Neural progenitor cell (in vitro differentiated cells): ENCODE measurements around the gene PWWP2B. TPM values are rescaled to one million over a fixed set of nuclear protein-coding genes. Genes with fewer than 3 reads are reported as not detected.

Experiments
- DNase-seq: peaks from one replicate; pipeline ENCODE4 v3.0.0-alpha.2; 2016; ENCODE audit warnings: low spot score
- H2AFZ ChIP-seq: fragments of 200-600 bp; sonication (generic); replicated peaks from 2 replicates; pipeline ENCODE4 v1.6.1; 2016; ENCODE audit warnings: antibody characterized with exemption
- H3F3A ChIP-seq: fragments of 200-600 bp; sonication (generic); 2 replicates; pipeline ENCODE4 v1.6.1; 2016; ENCODE audit warnings: antibody characterized with exemption, low read depth
- H3K27ac ChIP-seq: fragments of 200-600 bp; sonication (generic); 2 replicates; pipeline ENCODE4 v1.5.1; 2016; ENCODE audit warnings: mild to moderate bottlenecking
- H3K27me3 ChIP-seq: fragments of 200-600 bp; sonication (generic); 2 replicates; pipeline ENCODE4 v1.6.1; 2016; ENCODE audit warnings: mild to moderate bottlenecking, moderate library complexity
- H3K36me3 ChIP-seq: fragments of 200-600 bp; sonication (generic); 2 replicates; pipeline ENCODE4 v1.5.1; 2016
- H3K4me1 ChIP-seq: fragments of 200-600 bp; sonication (generic); 2 replicates; pipeline ENCODE4 v1.6.1; 2016; ENCODE audit warnings: mixed run types
- H3K4me2 ChIP-seq: fragments of 200-600 bp; sonication (generic); 2 replicates; pipeline ENCODE4 v1.6.1; 2016
- H3K4me3 ChIP-seq: fragments of 200-600 bp; sonication (generic); 2 replicates; pipeline ENCODE4 v1.5.1; 2016
- H3K79me2 ChIP-seq: fragments of 200-600 bp; sonication (generic); 2 replicates; pipeline ENCODE4 v1.6.1; 2016; ENCODE audit warnings: low read depth
- H3K9ac ChIP-seq: fragments of 200-600 bp; sonication (generic); 2 replicates; pipeline ENCODE4 v1.6.1; 2016
- H3K9me3 ChIP-seq: fragments of 200-600 bp; sonication (generic); 2 replicates; pipeline ENCODE4 v1.5.1; 2016; ENCODE audit warnings: low read depth
- H4K20me1 ChIP-seq: fragments of 200-600 bp; sonication (generic); 2 replicates; pipeline ENCODE4 v1.6.1; 2016; ENCODE audit warnings: low read depth
- H3K27ac Mint-ChIP-seq: 3 replicates; pipeline ENCODE4 v1.8.0; 2021; ENCODE audit warnings: mixed read lengths
- H3K27me3 Mint-ChIP-seq: 2 replicates; pipeline ENCODE4 v1.8.0; 2022; ENCODE audit warnings: low read depth, mild to moderate bottlenecking, inconsistent platforms, moderate library complexity, mixed read lengths; ENCODE audit not compliant: insufficient read depth
- H3K36me3 Mint-ChIP-seq: 3 replicates; pipeline ENCODE4 v1.8.0; 2021; ENCODE audit warnings: mixed read lengths
- H3K4me1 Mint-ChIP-seq: 3 replicates; pipeline ENCODE4 v1.8.0; 2021; ENCODE audit warnings: mixed read lengths
- H3K4me3 Mint-ChIP-seq: 3 replicates; pipeline ENCODE4 v1.8.0; 2021; ENCODE audit warnings: mild to moderate bottlenecking, moderate library complexity, mixed read lengths
- H3K9me3 Mint-ChIP-seq: 3 replicates; pipeline ENCODE4 v1.8.0; 2020; ENCODE audit warnings: mixed read lengths
- CTCF ChIP-seq: fragments of 200-600 bp; sonication (generic); IDR thresholded peaks from 2 replicates; pipeline ENCODE4 v1.5.1; 2017; ENCODE audit warnings: antibody characterized with exemption, mild to moderate bottlenecking
- EZH2 ChIP-seq: fragments of 200-600 bp; sonication (generic); IDR thresholded peaks from 2 replicates; pipeline ENCODE4 v1.6.1; 2017; ENCODE audit warnings: antibody characterized with exemption, mild to moderate bottlenecking, moderate library complexity
- EZH2phosphoT487 ChIP-seq: fragments of 200-600 bp; sonication (generic); IDR thresholded peaks from 2 replicates; pipeline ENCODE4 v1.6.1; 2017; ENCODE audit warnings: antibody characterized with exemption
- total RNA-seq: library from RNA; depleted of rRNA; stranded (reverse); fragments of >200 nt; gene quantifications from 2 replicates; pipeline ENCODE4 v1.2.3, GENCODE V29; 2015; ENCODE audit warnings: low replicate concordance

The PWWP2B gene
- total RNA-seq, 1 donor from 2014 or later, result 0.34 TPM

- H3K4me3 Mint-ChIP-seq, result peak overlapping the region; percentile 1
- H3K36me3 Mint-ChIP-seq, result no peaks in the 10 kb centered on the region
- Histone ChIP-seq H4K20me1 (no peaks in the 10 kb centered on the region), H3F3A (peaks cover 17% of the 10 kb centered on the region), H3K36me3 (no peaks in the 10 kb centered on the region), H3K27ac (no peak overlapping the region), H3K4me2 (no peak overlapping the region), H2AFZ (no peak overlapping the region), H3K4me1 (peaks cover 10% of the 10 kb centered on the region), H3K79me2 (no peaks in the 10 kb centered on the region), H3K4me3 (no peak overlapping the region), H3K9me3 (no peaks in the 10 kb centered on the region), H3K9ac (no peak overlapping the region), H3K27me3 (no peaks in the 10 kb centered on the region)
- TF ChIP-seq EZH2phosphoT487 (no peak), CTCF (no peak), EZH2 (no peak)
- H3K27me3 Mint-ChIP-seq, result peaks cover 9% of the 10 kb centered on the region
- DNase-seq, result no peak
- peak overlapping the region; percentile 17 for H3K27ac Mint-ChIP-seq
- peaks cover 7% of the 10 kb centered on the region for H3K4me1 Mint-ChIP-seq
- no peaks in the 10 kb centered on the region for H3K9me3 Mint-ChIP-seq
Measured at GRCh38 chr10:132430231-132430743, 33.3 kb downstream of the PWWP2B start.

GRCh38 chr10:132430861-132431271 is 33.9 kb downstream of the PWWP2B start:
- Mint-ChIP-seq H3K4me1 (peaks cover 7% of the 10 kb centered on the region), H3K27me3 (peaks cover 9% of the 10 kb centered on the region), H3K4me3 (no peak overlapping the region), H3K36me3 (no peaks in the 10 kb centered on the region), H3K27ac (no peak overlapping the region), H3K9me3 (no peaks in the 10 kb centered on the region)
- peaks cover 10% of the 10 kb centered on the region for H3K4me1 ChIP-seq
- peaks cover 14% of the 10 kb centered on the region for H3F3A ChIP-seq
- no peak overlapping the region for H3K4me3 ChIP-seq
- DNase-seq, result no peak
- no peak overlapping the region for H3K4me2 ChIP-seq
- H3K9me3 ChIP-seq, result no peaks in the 10 kb centered on the region
- TF ChIP-seq EZH2phosphoT487, result no peak
- TF ChIP-seq CTCF, result no peak
- TF ChIP-seq EZH2, result no peak
- H2AFZ ChIP-seq, result no peak overlapping the region
- no peaks in the 10 kb centered on the region for H4K20me1 ChIP-seq
- no peak overlapping the region for H3K9ac ChIP-seq
- no peaks in the 10 kb centered on the region for H3K36me3 ChIP-seq
- no peaks in the 10 kb centered on the region for H3K27me3 ChIP-seq
- no peaks in the 10 kb centered on the region for H3K79me2 ChIP-seq
- H3K27ac ChIP-seq, result no peak overlapping the region

GRCh38 chr10:132431537-132432175 is 34.7 kb downstream of the PWWP2B start:
- no peaks in the 10 kb centered on the region for H3K27me3 ChIP-seq
- TF ChIP-seq CTCF, result no peak
- TF ChIP-seq EZH2phosphoT487, result no peak
- no peak for TF ChIP-seq EZH2

More at GRCh38 chr10:132431537-132432175, 34.7 kb downstream of the PWWP2B start:
- Histone ChIP-seq H3K4me3 (no peak overlapping the region), H3F3A (peaks cover 14% of the 10 kb centered on the region), H3K4me1 (peaks cover 10% of the 10 kb centered on the region), H3K36me3 (no peaks in the 10 kb centered on the region), H4K20me1 (no peaks in the 10 kb centered on the region), H2AFZ (no peak overlapping the region), H3K27ac (no peak overlapping the region), H3K79me2 (no peaks in the 10 kb centered on the region), H3K9me3 (no peaks in the 10 kb centered on the region), H3K4me2 (no peak overlapping the region), H3K9ac (no peak overlapping the region)
- no peak for DNase-seq
- no peaks in the 10 kb centered on the region for H3K9me3 Mint-ChIP-seq
- no peaks in the 10 kb centered on the region for H3K36me3 Mint-ChIP-seq
- peaks cover 9% of the 10 kb centered on the region for H3K27me3 Mint-ChIP-seq
- H3K27ac Mint-ChIP-seq, result no peak overlapping the region
- H3K4me1 Mint-ChIP-seq, result peaks cover 7% of the 10 kb centered on the region
- H3K4me3 Mint-ChIP-seq, result peak overlapping the region; percentile 6
